T-helper 2 cell treated with Interferon-gamma antibody and Interleukin-4, amounts not matched to agents 100 ng/mL and 5 ng/mL, for 36 hours (primary cell): ENCODE measurements around the gene IL3RA. TPM values are rescaled to one million over a fixed set of nuclear protein-coding genes. Genes with fewer than 3 reads are reported as not detected.
"Not testable (repeated sequence)": the region's sequence is repeated elsewhere in the genome, so short reads cannot be mapped to it uniquely, and the experiment has no call there.

Experiments
- intact Hi-C: fragments of 100-400 bp; cut with micrococcal nuclease; formaldehyde crosslinking; loops from one replicate; pipeline ENCODE4 v1.15.1; 2023
- total RNA-seq: library from RNA; stranded (reverse); gene quantifications from 2 replicates; pipeline ENCODE4 v1.2.3, GENCODE V29; 2022

IL3RA gene
- total RNA-seq, 1 donor from 2014 or later, result 18.4 TPM

- intact Hi-C loops, result no loop called here
Observed at GRCh38 chrX:1327651-1328304, 8.8 kb upstream of the IL3RA start.

DNA sequence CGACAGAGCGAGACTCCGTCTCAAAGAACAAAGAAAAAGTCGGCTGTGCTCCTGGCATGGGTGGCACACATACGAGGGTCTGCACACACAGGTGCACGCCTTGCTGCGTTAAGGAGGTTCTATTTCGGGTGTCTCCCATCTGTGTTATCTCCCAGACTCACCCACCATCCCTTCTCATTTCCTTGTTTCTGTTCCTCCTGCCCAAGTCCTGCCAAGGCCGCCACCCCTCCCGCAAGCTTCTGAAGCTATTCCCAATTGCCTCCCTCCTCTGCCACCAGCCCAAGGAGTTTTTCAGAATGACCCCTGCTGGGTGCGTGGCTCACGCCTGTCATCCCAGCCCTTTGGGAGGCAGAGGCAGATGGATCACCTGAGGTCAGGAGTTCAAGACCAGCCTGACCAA, 6.0 kb upstream of the IL3RA start:
- intact Hi-C loops, result no loop called here

DNA sequence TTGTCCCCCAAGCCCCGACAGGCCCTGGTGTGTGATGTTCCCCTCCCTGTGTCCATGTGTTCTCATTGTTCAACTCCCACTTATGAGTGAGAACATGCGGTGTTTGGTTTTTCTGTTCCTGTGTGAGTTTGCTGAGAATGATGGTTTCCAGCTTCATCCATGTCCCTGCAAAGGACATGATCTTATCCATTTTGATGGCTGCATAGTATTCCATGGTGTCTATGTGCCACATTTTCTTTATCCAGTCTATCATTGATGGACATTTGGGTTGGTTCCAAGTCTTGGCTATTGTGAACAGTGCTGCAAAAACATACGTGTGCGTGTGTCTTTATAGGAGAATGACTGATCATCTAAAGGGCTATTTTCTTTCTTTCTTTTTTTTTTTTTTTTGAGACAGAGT, 4.2 kb upstream of the IL3RA start:
- intact Hi-C loops, result not testable (repeated sequence)

DNA sequence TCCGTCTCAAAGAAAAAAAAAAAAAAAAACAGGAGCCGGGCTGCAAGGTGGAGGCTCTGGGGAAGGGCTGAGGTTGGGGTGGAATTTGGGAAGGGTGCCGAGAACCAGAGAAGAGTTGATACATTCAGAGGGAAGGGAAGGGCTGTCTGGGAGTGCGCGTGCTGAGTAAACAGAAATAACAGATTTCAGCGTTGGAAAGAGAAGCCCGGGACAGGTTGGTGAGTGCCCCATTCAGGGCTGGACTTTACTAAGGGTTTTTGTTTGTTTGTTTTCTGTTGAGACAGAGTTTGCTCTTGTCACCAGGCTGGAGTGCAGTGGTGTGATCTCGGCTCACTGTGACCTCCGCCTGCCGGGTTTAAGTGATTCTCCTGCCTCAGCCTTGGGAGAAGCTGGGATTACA, 1.7 kb upstream of the IL3RA start:
- intact Hi-C loops, result loop anchor here (5.0 kb wide), 1 partner anchor 88 kb away; no protein-coding TSS in a partner anchor

DNA sequence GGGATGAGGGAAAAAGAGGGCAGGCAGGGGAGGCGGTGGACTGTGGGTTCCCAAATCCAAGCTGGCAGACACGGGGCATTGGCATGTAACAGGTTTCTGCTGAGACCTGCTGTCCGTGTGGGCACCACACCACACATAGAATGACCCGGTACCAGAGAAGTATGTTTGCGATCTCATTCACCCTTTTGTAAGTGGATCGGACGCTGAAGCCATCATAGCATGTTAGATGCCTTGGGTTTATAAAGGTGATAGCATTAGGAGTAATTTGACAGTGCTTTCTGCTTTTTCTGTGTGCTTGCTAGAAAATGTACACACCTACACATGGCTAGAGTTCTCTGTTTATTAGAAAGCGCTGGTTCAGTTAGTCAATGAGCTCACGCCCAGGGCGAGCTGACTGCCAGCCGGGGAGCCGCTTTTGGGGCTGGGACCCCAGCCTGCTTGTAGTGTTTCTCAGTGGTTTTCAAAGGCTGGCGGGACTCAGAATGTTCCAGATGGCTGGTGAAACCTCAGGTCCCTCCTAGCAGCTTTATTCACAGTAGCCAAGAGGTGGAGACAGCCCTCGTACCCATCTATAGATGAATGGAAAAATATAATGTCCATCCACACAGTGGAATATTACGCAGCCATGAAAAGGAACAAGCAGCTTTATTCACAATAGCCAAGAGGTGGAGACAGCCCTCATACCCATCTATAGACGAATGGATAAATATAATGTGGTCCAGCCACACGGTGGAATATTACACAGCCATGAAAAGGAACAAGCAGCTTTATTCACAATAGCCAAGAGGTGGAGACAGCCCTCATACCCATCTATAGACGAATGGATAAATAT, 579 bp downstream of the IL3RA start:
- intact Hi-C loops, result loop anchor here (2.0 to 5.0 kb wide), 2 partner anchors 56 to 90 kb away; partner anchors contain the start of gene SLC25A6

GRCh38 chrX:1341545-1342184, 5.1 kb downstream of the IL3RA start:
- intact Hi-C loops, result no loop called here

DNA sequence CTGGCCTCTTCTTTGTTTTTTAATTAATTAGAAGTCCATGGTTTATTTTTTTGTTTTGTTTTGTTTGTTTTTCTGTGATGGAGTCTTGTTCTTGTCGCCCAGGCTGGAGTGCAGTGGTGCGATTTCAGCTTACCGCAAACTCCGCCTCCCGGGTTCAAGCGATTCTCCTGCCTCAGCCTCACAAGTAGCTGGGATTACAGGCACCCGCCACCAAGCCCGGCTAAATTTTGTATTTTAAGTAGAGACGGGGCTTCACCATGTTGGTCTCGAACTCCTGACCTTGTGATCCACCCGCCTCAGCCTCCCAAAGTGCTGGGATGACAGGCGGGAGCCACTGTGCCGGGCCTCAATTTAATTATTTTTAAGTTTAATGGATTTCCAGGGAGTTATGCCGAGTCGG, 13.0 kb downstream of the IL3RA start:
- intact Hi-C loops, result not testable (repeated sequence)

- intact Hi-C loops, result no loop called here
Observed at GRCh38 chrX:1351981-1352714, 15.6 kb downstream of the IL3RA start.

- intact Hi-C loops, result no loop called here
Observed at GRCh38 chrX:1354036-1355019, 17.7 kb downstream of the IL3RA start.

GRCh38 chrX:1355131-1356046, 18.8 kb downstream of the IL3RA start:
- intact Hi-C loops, result no loop called here

DNA sequence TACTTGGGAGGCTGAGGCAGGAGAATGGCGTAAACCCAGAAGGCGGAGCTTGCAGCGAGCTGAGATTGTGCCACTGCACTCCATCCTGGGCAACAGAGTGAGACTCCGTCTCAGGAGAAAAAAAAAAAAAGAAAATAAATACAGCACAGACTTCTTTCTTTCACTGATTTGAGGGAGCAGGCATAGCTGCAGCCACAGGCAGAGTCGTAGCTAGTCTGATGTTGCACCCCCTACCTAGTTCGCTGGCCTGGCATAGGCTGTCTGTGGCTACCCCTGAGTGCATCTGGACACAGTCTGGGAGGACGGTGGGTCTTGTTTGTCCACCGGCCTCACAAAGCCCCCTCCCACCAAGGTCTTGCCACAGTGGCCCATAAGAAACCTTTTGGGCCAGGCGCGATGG, 21.4 kb downstream of the IL3RA start:
- intact Hi-C loops, result no loop called here

DNA sequence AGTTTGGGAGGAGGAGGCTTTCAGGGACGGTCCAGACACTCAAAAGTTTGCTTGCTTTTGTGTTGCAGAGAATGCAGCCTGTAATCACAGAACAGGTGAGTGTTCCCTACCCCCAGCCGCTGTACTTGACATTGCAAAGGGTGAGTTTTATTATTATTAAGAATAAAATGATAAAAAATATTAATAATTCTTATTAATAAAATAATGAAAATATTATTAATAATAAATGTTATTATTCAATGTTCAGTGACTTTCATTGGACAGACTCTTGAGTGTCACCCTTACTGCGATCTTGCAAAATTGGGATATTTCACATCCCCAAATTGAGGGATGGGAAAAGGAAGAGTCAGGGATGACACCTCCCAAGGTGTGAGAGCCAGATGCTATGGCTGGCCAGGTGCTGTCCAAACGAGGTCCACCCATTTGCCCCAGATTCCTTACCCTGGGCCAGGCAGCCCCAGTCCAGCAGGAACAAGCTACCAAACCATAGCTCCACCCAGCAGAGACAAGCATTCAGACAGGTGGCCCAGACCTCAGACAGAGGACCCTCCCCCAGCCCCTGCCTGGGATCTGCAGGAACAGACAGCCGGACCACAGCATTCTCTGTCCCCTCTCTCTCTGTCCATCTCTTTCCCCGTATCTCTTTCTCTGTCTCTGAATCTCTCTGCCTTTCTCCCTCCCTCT, 22.4 kb downstream of the IL3RA start:
- intact Hi-C loops, result no loop called here

- intact Hi-C loops, result no loop called here
Observed at GRCh38 chrX:1359477-1359873, 22.9 kb downstream of the IL3RA start.

DNA sequence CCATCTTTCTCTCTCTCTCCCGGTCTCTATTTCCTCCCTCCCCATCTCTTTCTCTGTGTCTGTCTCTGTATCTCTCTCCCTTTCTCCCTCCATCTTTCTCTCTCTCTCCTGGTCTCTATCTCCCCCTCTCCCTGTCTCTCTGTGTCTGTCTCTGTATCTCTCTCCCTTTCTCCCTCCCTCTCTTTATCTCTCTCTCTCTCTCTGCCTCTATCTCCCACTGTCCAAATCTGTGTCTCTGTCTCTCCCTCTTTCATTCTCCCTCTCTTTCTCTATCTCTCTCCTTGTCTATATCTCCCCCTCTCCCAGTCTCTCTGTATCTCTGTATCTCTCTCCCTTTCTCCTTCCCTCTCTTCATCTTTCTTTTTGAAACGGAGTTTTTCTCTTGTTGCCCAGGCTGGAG, 23.6 kb downstream of the IL3RA start:
- intact Hi-C loops, result no loop called here

GRCh38 chrX:1361275-1361674, 24.7 kb downstream of the IL3RA start:
- intact Hi-C loops, result no loop called here

DNA sequence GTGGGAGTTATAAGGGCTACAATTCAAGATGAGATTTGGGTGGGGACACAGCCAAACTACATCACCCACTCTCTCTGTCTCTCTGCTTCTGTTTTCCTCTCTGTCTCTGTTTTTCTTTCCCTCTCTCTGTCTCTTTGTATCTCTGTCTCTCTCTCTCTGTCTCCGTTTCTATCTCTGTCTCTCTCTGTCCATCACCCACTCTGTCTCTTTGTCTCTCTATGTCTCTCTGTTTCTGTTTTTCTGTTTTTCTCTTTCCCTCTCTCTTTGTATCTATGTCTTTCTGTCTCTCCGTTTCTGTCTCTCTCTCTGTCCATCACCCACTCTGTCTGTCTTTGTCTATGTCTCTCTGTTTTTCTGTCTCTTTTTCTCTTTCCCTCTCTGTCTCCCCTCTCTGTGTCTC, 25.3 kb downstream of the IL3RA start:
- intact Hi-C loops, result no loop called here

- intact Hi-C loops, result not testable (repeated sequence)
Observed at GRCh38 chrX:1366363-1366762, 29.8 kb downstream of the IL3RA start.

- intact Hi-C loops, result no loop called here
Observed at GRCh38 chrX:1368385-1368698, 31.8 kb downstream of the IL3RA start.

DNA sequence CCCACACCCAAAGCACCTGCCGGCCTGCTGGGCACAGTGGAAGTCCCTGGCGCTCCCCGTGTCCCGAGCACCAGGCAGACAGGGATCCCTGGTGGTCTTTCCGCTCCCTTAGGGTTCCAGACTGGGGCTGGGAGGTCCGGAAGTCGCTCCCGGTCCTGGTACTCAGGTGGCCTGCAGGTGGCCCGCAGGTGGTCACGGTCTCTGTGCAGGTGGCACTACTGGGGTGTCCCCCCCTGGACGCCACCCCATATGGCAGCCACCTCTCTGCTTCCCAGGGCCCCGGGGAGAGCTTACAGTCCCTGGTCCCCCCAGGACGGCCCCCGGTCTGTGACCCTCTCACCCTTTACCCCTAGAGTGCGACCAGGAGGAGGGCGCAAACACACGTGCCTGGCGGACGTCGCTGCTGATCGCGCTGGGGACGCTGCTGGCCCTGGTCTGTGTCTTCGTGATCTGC, 41.7 kb downstream of the IL3RA start:
- intact Hi-C loops, result no loop called here
